GM23338 (cell line): ENCODE measurements around the gene LRRC10B. TPM values are rescaled to one million over a fixed set of nuclear protein-coding genes. Genes with fewer than 3 reads are reported as not detected.
A peak's percentile ranks its signal among the peaks of the same experiment; 100 is the strongest.
"Not testable (repeated sequence)": the region's sequence is repeated elsewhere in the genome, so short reads cannot be mapped to it uniquely, and the experiment has no call there.

Source experiments
- ATAC-seq: fragments of 200-7000 bp; cut with Tn5 transposase; 3 replicates; pipeline ENCODE4 v1.9.1; 2020
- DNase-seq: peaks from one replicate; pipeline ENCODE4 v3.0.0-alpha.2; 2015; ENCODE audit warnings: low spot score
- H2AFZ ChIP-seq: fragments of 200-600 bp; sonication (generic); 2 replicates; pipeline ENCODE4 v1.8.0; 2016; ENCODE audit warnings: antibody characterized with exemption, mild to moderate bottlenecking, moderate library complexity
- H3F3A ChIP-seq: fragments of 200-600 bp; sonication (generic); replicated peaks from 2 replicates; pipeline ENCODE4 v1.8.0; 2017; ENCODE audit warnings: antibody characterized with exemption, mixed run types, low read depth
- H3K27ac ChIP-seq: fragments of 200-600 bp; sonication (generic); 2 replicates; pipeline ENCODE4 v1.6.1; 2016; ENCODE audit warnings: low read depth
- H3K27me3 ChIP-seq: fragments of 200-600 bp; sonication (generic); 2 replicates; pipeline ENCODE4 v1.8.0; 2016; ENCODE audit warnings: mild to moderate bottlenecking, mixed run types, moderate library complexity; ENCODE audit not compliant: insufficient read depth
- H3K36me3 ChIP-seq: fragments of 200-600 bp; sonication (generic); 2 replicates; pipeline ENCODE4 v1.8.0; 2016; ENCODE audit warnings: mild to moderate bottlenecking; ENCODE audit not compliant: insufficient read depth
- H3K4me1 ChIP-seq: fragments of 200-600 bp; sonication (generic); 2 replicates; pipeline ENCODE4 v1.8.0; 2016; ENCODE audit warnings: mild to moderate bottlenecking, moderate library complexity; ENCODE audit not compliant: insufficient read depth
- H3K4me2 ChIP-seq: fragments of 200-600 bp; sonication (generic); 2 replicates; pipeline ENCODE4 v1.7.1; 2017; ENCODE audit warnings: mixed run types
- H3K4me3 ChIP-seq: fragments of 200-600 bp; sonication (generic); 2 replicates; pipeline ENCODE4 v1.6.1; 2016; ENCODE audit warnings: mixed run types
- H3K79me2 ChIP-seq: fragments of 200-600 bp; sonication (generic); replicated peaks from 2 replicates; pipeline ENCODE4 v1.8.0; 2017; ENCODE audit warnings: mild to moderate bottlenecking; ENCODE audit not compliant: insufficient read depth
- H3K9me2 ChIP-seq: fragments of 200-600 bp; sonication (generic); 2 replicates; pipeline ENCODE4 v1.8.0; 2017; ENCODE audit not compliant: insufficient read depth
- H4K20me1 ChIP-seq: fragments of 200-600 bp; sonication (generic); replicated peaks from 2 replicates; pipeline ENCODE4 v1.8.0; 2017; ENCODE audit warnings: mild to moderate bottlenecking; ENCODE audit not compliant: insufficient read depth
- H3K27ac Mint-ChIP-seq: 2 replicates; pipeline ENCODE4 v1.8.0; 2020; ENCODE audit warnings: inconsistent platforms, mild to moderate bottlenecking, moderate library complexity, mixed read lengths
- H3K27me3 Mint-ChIP-seq: 3 replicates; pipeline ENCODE4 v1.8.0; 2022; ENCODE audit warnings: low read depth, mild to moderate bottlenecking, moderate library complexity, mixed read lengths, inconsistent platforms; ENCODE audit not compliant: insufficient read depth, poor library complexity
- H3K36me3 Mint-ChIP-seq: 3 replicates; pipeline ENCODE4 v1.8.0; 2021; ENCODE audit warnings: low read depth, mild to moderate bottlenecking, inconsistent platforms, moderate library complexity, mixed read lengths
- H3K4me1 Mint-ChIP-seq: 3 replicates; pipeline ENCODE4 v1.8.0; 2020; ENCODE audit warnings: mild to moderate bottlenecking, inconsistent platforms, mixed read lengths
- H3K4me3 Mint-ChIP-seq: 3 replicates; pipeline ENCODE4 v1.8.0; 2021; ENCODE audit warnings: moderate library complexity, mild to moderate bottlenecking, inconsistent platforms, mixed read lengths
- H3K9me3 Mint-ChIP-seq: 3 replicates; pipeline ENCODE4 v1.8.0; 2020; ENCODE audit warnings: moderate library complexity, mild to moderate bottlenecking, inconsistent platforms, mixed read lengths
- EZH2 ChIP-seq: fragments of 200-600 bp; sonication (generic); IDR thresholded peaks from one replicate; pipeline ENCODE4 v1.8.0; 2017; ENCODE audit warnings: antibody characterized with exemption, mild to moderate bottlenecking, low read depth; ENCODE audit not compliant: unreplicated experiment
- polyA plus RNA-seq: library from polyadenylated mRNA; unstranded; fragments of >200 nt; fragmentation: Nextera tagmentation; extraction: Ambion mirVana; gene quantifications from 2 replicates; pipeline ENCODE4 v1.2.1, GENCODE V29; 2016
- total RNA-seq: library from RNA; depleted of rRNA; stranded (reverse); fragments of >200 nt; shearing (Covaris generic); gene quantifications from 2 replicates; pipeline ENCODE4 v1.2.3, GENCODE V29; 2014
- TF ChIP-seq, protein P1 (sequence below), 2 experiments: fragments of 200-600 bp in 1 of 2; sonication (generic) in 1 of 2; conservative IDR thresholded peaks; 2 replicates each; pipeline versions ENCODE4 v1.5.1 to v1.6.1; 2016 to 2017; ENCODE audit warnings: antibody characterized with exemption in 2 of 2, low read depth in 2 of 2, mild to moderate bottlenecking in 2 of 2, moderate library complexity in 1 of 2
- TF ChIP-seq, protein P2 (sequence below): fragments of 250-450 bp; sonication (Bioruptor Pico); IDR thresholded peaks from 2 replicates; pipeline ENCODE4 v1.5.0; 2020; ENCODE audit warnings: mild to moderate bottlenecking, moderate library complexity

Gene LRRC10B
- total and polyA plus RNA-seq, 2 experiments from 2014 or later: 0.47 to 1.6 TPM

DNA sequence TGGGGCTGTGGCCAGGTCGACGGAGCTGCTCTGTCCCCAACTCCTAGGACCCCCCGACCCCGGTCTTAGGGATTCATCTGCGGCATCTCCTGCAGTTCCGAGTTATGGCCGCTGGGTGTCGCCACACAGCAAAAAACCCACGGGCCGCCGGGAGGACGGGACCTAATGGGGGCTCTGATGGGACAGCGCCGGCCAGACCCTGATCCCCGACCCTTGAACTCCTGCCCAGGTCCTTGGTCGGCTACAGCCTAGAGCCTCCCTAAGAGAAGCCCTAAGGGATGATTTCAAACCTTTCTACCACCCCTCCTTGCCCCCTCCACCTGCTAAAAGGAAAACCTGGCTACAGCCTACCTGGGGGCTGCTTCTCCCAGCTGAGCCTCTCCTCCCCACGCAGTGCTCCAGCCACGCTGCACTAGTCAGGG is 30.8 kb upstream of the LRRC10B start:
- no peaks in the 10 kb centered on the region for H3K79me2 ChIP-seq
- TF ChIP-seq, protein P1, sequence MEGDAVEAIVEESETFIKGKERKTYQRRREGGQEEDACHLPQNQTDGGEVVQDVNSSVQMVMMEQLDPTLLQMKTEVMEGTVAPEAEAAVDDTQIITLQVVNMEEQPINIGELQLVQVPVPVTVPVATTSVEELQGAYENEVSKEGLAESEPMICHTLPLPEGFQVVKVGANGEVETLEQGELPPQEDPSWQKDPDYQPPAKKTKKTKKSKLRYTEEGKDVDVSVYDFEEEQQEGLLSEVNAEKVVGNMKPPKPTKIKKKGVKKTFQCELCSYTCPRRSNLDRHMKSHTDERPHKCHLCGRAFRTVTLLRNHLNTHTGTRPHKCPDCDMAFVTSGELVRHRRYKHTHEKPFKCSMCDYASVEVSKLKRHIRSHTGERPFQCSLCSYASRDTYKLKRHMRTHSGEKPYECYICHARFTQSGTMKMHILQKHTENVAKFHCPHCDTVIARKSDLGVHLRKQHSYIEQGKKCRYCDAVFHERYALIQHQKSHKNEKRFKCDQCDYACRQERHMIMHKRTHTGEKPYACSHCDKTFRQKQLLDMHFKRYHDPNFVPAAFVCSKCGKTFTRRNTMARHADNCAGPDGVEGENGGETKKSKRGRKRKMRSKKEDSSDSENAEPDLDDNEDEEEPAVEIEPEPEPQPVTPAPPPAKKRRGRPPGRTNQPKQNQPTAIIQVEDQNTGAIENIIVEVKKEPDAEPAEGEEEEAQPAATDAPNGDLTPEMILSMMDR (conservative IDR thresholded peaks at IDR 0.05; ENCODE audit: low read depth in 2 of 2): peak; percentile 94
- TF ChIP-seq EZH2: no peak
- TF ChIP-seq, protein P2, sequence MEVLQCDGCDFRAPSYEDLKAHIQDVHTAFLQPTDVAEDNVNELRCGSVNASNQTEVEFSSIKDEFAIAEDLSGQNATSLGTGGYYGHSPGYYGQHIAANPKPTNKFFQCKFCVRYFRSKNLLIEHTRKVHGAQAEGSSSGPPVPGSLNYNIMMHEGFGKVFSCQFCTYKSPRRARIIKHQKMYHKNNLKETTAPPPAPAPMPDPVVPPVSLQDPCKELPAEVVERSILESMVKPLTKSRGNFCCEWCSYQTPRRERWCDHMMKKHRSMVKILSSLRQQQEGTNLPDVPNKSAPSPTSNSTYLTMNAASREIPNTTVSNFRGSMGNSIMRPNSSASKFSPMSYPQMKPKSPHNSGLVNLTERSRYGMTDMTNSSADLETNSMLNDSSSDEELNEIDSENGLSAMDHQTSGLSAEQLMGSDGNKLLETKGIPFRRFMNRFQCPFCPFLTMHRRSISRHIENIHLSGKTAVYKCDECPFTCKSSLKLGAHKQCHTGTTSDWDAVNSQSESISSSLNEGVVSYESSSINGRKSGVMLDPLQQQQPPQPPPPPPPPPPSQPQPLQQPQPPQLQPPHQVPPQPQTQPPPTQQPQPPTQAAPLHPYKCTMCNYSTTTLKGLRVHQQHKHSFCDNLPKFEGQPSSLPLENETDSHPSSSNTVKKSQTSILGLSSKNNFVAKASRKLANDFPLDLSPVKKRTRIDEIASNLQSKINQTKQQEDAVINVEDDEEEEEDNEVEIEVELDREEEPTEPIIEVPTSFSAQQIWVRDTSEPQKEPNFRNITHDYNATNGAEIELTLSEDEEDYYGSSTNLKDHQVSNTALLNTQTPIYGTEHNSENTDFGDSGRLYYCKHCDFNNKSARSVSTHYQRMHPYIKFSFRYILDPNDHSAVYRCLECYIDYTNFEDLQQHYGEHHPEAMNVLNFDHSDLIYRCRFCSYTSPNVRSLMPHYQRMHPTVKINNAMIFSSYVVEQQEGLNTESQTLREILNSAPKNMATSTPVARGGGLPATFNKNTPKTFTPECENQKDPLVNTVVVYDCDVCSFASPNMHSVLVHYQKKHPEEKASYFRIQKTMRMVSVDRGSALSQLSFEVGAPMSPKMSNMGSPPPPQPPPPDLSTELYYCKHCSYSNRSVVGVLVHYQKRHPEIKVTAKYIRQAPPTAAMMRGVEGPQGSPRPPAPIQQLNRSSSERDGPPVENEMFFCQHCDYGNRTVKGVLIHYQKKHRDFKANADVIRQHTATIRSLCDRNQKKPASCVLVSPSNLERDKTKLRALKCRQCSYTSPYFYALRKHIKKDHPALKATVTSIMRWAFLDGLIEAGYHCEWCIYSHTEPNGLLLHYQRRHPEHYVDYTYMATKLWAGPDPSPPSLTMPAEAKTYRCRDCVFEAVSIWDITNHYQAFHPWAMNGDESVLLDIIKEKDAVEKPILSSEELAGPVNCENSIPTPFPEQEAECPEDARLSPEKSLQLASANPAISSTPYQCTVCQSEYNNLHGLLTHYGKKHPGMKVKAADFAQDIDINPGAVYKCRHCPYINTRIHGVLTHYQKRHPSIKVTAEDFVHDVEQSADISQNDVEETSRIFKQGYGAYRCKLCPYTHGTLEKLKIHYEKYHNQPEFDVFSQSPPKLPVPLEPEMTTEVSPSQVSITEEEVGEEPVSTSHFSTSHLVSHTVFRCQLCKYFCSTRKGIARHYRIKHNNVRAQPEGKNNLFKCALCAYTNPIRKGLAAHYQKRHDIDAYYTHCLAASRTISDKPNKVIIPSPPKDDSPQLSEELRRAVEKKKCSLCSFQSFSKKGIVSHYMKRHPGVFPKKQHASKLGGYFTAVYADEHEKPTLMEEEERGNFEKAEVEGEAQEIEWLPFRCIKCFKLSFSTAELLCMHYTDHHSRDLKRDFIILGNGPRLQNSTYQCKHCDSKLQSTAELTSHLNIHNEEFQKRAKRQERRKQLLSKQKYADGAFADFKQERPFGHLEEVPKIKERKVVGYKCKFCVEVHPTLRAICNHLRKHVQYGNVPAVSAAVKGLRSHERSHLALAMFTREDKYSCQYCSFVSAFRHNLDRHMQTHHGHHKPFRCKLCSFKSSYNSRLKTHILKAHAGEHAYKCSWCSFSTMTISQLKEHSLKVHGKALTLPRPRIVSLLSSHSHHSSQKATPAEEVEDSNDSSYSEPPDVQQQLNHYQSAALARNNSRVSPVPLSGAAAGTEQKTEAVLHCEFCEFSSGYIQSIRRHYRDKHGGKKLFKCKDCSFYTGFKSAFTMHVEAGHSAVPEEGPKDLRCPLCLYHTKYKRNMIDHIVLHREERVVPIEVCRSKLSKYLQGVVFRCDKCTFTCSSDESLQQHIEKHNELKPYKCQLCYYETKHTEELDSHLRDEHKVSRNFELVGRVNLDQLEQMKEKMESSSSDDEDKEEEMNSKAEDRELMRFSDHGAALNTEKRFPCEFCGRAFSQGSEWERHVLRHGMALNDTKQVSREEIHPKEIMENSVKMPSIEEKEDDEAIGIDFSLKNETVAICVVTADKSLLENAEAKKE: no peak
- no peaks in the 10 kb centered on the region for H3K27me3 ChIP-seq
- 0 out of 2 replicates have a peak overlapping the region, but pooled peaks have one; percentile 16 for H3K4me3 ChIP-seq
- peaks cover 14% of the 10 kb centered on the region for H3K4me1 ChIP-seq
- no peak overlapping the region for H3K27ac ChIP-seq
- Mint-ChIP-seq H3K27ac (no peak overlapping the region), H3K4me1 (peaks cover 27% of the 10 kb centered on the region), H3K27me3 (peaks cover 8% of the 10 kb centered on the region), H3K36me3 (peaks cover 2% of the 10 kb centered on the region; the same call in 2 of the 3 replicates), H3K9me3 (no peaks in the 10 kb centered on the region), H3K4me3 (no peak overlapping the region)
- H4K20me1 ChIP-seq: 0 out of 2 replicates have a peak, but pooled peaks cover 2% of the 10 kb centered on the region
- no peaks in the 10 kb centered on the region for H3K9me2 ChIP-seq
- DNase-seq (peak; percentile 82), ATAC-seq (peak; percentile 50)
- peak overlapping the region; percentile 65; the same call in 1 of the 2 replicates for H3K4me2 ChIP-seq
- H2AFZ ChIP-seq: peak overlapping the region; percentile 69; the same call in 1 of the 2 replicates
- 0 out of 2 replicates have a peak, but pooled peaks cover 6% of the 10 kb centered on the region for H3F3A ChIP-seq
- no peaks in the 10 kb centered on the region for H3K36me3 ChIP-seq

DNA sequence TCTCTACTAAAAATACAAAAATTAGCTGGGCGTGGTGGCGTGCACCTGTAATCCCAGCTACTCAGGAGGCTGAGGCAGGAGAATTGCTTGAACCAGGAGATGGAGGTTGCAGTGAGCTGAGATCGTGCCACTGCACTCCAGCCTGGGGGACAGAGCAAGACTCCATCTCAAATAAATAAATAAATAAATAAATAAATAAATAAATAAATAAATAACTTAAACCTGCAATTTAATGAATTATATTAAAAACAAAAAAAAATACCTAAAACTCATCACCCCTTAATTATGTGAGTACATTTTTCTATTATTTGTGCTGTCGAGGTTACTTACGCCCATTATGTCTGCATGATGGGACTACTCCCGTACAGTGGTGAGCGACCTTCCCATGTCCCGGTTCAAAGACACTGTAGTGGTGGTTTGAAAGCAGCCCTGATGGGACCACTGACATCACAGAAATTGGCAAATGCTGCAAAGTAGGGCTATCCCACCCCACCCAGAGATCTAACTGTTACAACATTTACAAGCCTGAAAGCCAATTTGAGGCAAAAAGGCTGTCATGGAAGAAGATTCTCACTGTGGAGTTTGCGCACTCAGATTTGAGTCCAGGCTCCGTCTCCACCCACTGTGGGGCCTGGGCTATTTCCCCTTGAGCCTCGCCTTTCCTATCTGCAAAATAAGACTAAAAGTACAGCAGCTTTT is 29.0 kb upstream of the LRRC10B start:
- not testable (repeated sequence) for H3F3A ChIP-seq, H3K9me3 Mint-ChIP-seq, H3K27ac ChIP-seq, H3K79me2 ChIP-seq, H2AFZ ChIP-seq, H3K36me3 Mint-ChIP-seq, H3K27ac Mint-ChIP-seq, H3K4me3 ChIP-seq, H3K4me2 ChIP-seq, H4K20me1 ChIP-seq, H3K4me3 Mint-ChIP-seq, H3K27me3 ChIP-seq, ATAC-seq, DNase-seq, H3K36me3 ChIP-seq, H3K9me2 ChIP-seq, H3K27me3 Mint-ChIP-seq
- peaks cover 31% of the 10 kb centered on the region for H3K4me1 Mint-ChIP-seq
- H3K4me1 ChIP-seq: peaks cover 14% of the 10 kb centered on the region
